DMS53 treated with DMSO at 0.1 percent for 48 hours (cell line): ENCODE data around the gene LEPROT.
A peak's percentile ranks its signal among the peaks of the same experiment; 100 is the strongest.
"Not testable (repeated sequence)": the region's sequence is repeated elsewhere in the genome, so short reads cannot be mapped to it uniquely, and the experiment has no call there.

Experiments
- DNase-seq: peaks from one replicate; lab custom pipeline; 2025; ENCODE audit not compliant: unreplicated experiment; lab: John Stamatoyannopoulos, UW

LEPROT gene

GRCh38 chr1:65435987-65436386 lies 15.5 kb downstream of the LEPROT start:
- DNase-seq: no peak

- no peak for DNase-seq
These were observed 17.1 kb downstream of the LEPROT start for GRCh38 chr1:65437616-65438015.

- DNase-seq: no peak
These were observed 19.9 kb downstream of the LEPROT start for GRCh38 chr1:65440322-65440900.

GRCh38 chr1:65440915-65441314 lies 20.4 kb downstream of the LEPROT start:
- DNase-seq: no peak

- no peak for DNase-seq
These were observed 21.0 kb downstream of the LEPROT start for GRCh38 chr1:65441464-65441863.

GRCh38 chr1:65442442-65442841 lies 22.0 kb downstream of the LEPROT start:
- no peak for DNase-seq

- DNase-seq: no peak
These were observed 23.2 kb downstream of the LEPROT start for GRCh38 chr1:65443647-65444046.

GRCh38 chr1:65444128-65444640 lies 23.7 kb downstream of the LEPROT start:
- no peak for DNase-seq

- no peak for DNase-seq
These were observed 25.4 kb downstream of the LEPROT start for GRCh38 chr1:65445837-65446236.

- no peak for DNase-seq
These were observed 28.9 kb downstream of the LEPROT start for GRCh38 chr1:65449214-65449823.

GRCh38 chr1:65455678-65456077 lies 35.2 kb downstream of the LEPROT start:
- not testable (repeated sequence) for DNase-seq

- DNase-seq: no peak
These were observed 36.0 kb downstream of the LEPROT start for GRCh38 chr1:65456481-65456880.

- no peak for DNase-seq
These were observed 37.4 kb downstream of the LEPROT start for GRCh38 chr1:65457868-65458267.

GRCh38 chr1:65458730-65459396 lies 38.4 kb downstream of the LEPROT start:
- no peak for DNase-seq

GRCh38 chr1:65459397-65459768 lies 38.9 kb downstream of the LEPROT start:
- DNase-seq: peak; percentile 53

GRCh38 chr1:65465837-65466236 lies 45.4 kb downstream of the LEPROT start:
- DNase-seq: not testable (repeated sequence)

- DNase-seq: peak; percentile 92
These were observed 47.1 kb downstream of the LEPROT start for GRCh38 chr1:65467536-65467935.

GRCh38 chr1:65469126-65469888 lies 48.8 kb downstream of the LEPROT start:
- peak; percentile 92 for DNase-seq

GRCh38 chr1:65469889-65470340 lies 49.4 kb downstream of the LEPROT start:
- no peak for DNase-seq

GRCh38 chr1:65470766-65471165 lies 50.3 kb downstream of the LEPROT start:
- DNase-seq: no peak

- no peak for DNase-seq
These were observed 50.9 kb downstream of the LEPROT start for GRCh38 chr1:65471213-65471833.
